ENCODE data around the gene PCP2.

GRCh38 chr19:7618771-7619510 is 14.6 kb downstream of the PCP2 start:
- TF ChIP-seq CTCF (IDR thresholded peaks at IDR 0.05) (no peak), EZH2 (IDR thresholded peaks at IDR 0.05) (no peak)
